ENCODE measurements around the gene ALKBH3. TPM values are rescaled to one million over a fixed set of nuclear protein-coding genes. Genes with fewer than 3 reads are reported as not detected.
A peak's percentile ranks its signal among the peaks of the same experiment; 100 is the strongest.

The ALKBH3 gene
- total RNA-seq, 1 experiment from 2014 or later, result 18.8 TPM

GRCh38 chr11:43907028-43907975 is 26.7 kb downstream of the ALKBH3 start:
- no peaks in the 10 kb centered on the region for H3K4me1 ChIP-seq (ENCODE audit: insufficient read depth, low read length)
- no peaks in the 10 kb centered on the region for H3K9me3 ChIP-seq (ENCODE audit: control insufficient read depth, low read depth, low read length)
- H3K36me3 Mint-ChIP-seq (ENCODE audit: insufficient read depth in 1 of 3, low read depth in 3 of 3), result peaks cover 0 to 1% (median 0%) of the 10 kb centered on the region in 3 experiments; a peak in 5 of 7 replicates
- H3K4me3 Mint-ChIP-seq, result no peak overlapping the region
- no peak overlapping the region for H2BK5ac ChIP-seq (ENCODE audit: insufficient read length, low read length)
- H2BK12ac ChIP-seq (ENCODE audit: insufficient read length, low read depth, low read length), result no peak overlapping the region
- H4K5ac ChIP-seq (ENCODE audit: insufficient read length, low read depth, low read length), result no peak overlapping the region
- H3K56ac ChIP-seq (ENCODE audit: insufficient read length, low read depth, low read length), result no peak overlapping the region
- no peak overlapping the region for H3K14ac ChIP-seq (ENCODE audit: insufficient read depth, low read length)
- no peaks in the 10 kb centered on the region for H3K23me2 ChIP-seq (ENCODE audit: insufficient read length, low read depth, low read length, poor library complexity, severe bottlenecking)
- no peak overlapping the region for H2BK15ac ChIP-seq (ENCODE audit: low read depth, low read length)
- no CpG with 5 or more reads among the region's 4 CpGs for WGBS (ENCODE audit: extremely low coverage, insufficient read length, low lambda C conversion rate)
- no peak overlapping the region for H2AFZ ChIP-seq (ENCODE audit: low read length)
- H3K4ac ChIP-seq (ENCODE audit: low read depth, low read length), result no peak overlapping the region
- H3K27ac ChIP-seq (ENCODE audit: insufficient read length, low read depth, low read length), result no peak overlapping the region
- no peak for TF ChIP-seq CTCF (conservative IDR thresholded peaks at IDR 0.05)
- no peaks in the 10 kb centered on the region for H3K9me3 Mint-ChIP-seq
- H3K9ac ChIP-seq (ENCODE audit: extremely low read depth, insufficient read length, low read length), result no peak overlapping the region
- no peaks in the 10 kb centered on the region for H3K27me3 Mint-ChIP-seq (ENCODE audit: low read depth)
- no peak overlapping the region for H3K4me2 ChIP-seq (ENCODE audit: insufficient read depth, insufficient read length, low read length)
- no peaks in the 10 kb centered on the region for H3K79me1 ChIP-seq (ENCODE audit: insufficient read depth, low read depth, low read length, poor library complexity, severe bottlenecking)
- no peak overlapping the region for H4K8ac ChIP-seq (replicated peaks; ENCODE audit: insufficient read length, low read depth, low read length)
- no peak overlapping the region for H2BK120ac ChIP-seq (ENCODE audit: low read depth, low read length, poor library complexity, severe bottlenecking)
- no peaks in the 10 kb centered on the region for H3K79me2 ChIP-seq (ENCODE audit: insufficient read depth, low read length)
- H3K23ac ChIP-seq (ENCODE audit: insufficient read length, low read depth, low read length), result no peak overlapping the region
- H3T11ph ChIP-seq (ENCODE audit: low read length), result no peak overlapping the region
- no peaks in the 10 kb centered on the region for H3K27me3 ChIP-seq (ENCODE audit: insufficient read depth, low read length)
- no peak for DNase-seq
- no peak overlapping the region for H2AK5ac ChIP-seq (ENCODE audit: insufficient read length, low read length)
- H4K20me1 ChIP-seq (ENCODE audit: control insufficient read depth, insufficient read depth, insufficient read length), result no peaks in the 10 kb centered on the region
- H4K91ac ChIP-seq (ENCODE audit: insufficient read length, low read depth, low read length), result no peak overlapping the region
- H3K4me1 Mint-ChIP-seq, result peaks cover 0 to 1% of the 10 kb centered on the region in 2 experiments; a peak in 1 of 4 replicates
- no peak overlapping the region for H2BK20ac ChIP-seq (ENCODE audit: low read depth, low read length, poor library complexity, severe bottlenecking)
- no peak overlapping the region for H3K18ac ChIP-seq (ENCODE audit: insufficient read length, low read depth, low read length)
- 0 out of 7 replicates have a peak overlapping the region, but pooled peaks of 1 of the 3 experiments have one; percentile 2 for H3K27ac Mint-ChIP-seq

All from H9 (cell line).